GM12801 (cell line): ENCODE measurements around the gene CGB2.

Source experiments
- CTCF ChIP-seq: IDR thresholded peaks from one replicate; pipeline ENCODE4 v1.5.1; 2011; ENCODE audit warnings: control low read depth; ENCODE audit not compliant: insufficient read length; ENCODE audit errors: extremely low read depth

CGB2 gene

GRCh38 chr19:49010453-49010852 lies 21.2 kb upstream of the CGB2 start:
- TF ChIP-seq CTCF, result no peak

- no peak for TF ChIP-seq CTCF
These were observed 20.5 kb upstream of the CGB2 start for GRCh38 chr19:49011194-49011593.

GRCh38 chr19:49014123-49014869 lies 17.4 kb upstream of the CGB2 start:
- TF ChIP-seq CTCF, result no peak

GRCh38 chr19:49014870-49015255 lies 16.8 kb upstream of the CGB2 start:
- no peak for TF ChIP-seq CTCF

- TF ChIP-seq CTCF, result no peak
These were observed 15.4 kb upstream of the CGB2 start for GRCh38 chr19:49016067-49016839.

GRCh38 chr19:49017041-49017665 lies 14.5 kb upstream of the CGB2 start, which contains the start of gene LHB:
TSS of gene LHB (minus strand) at chr19:49017091. CDS start at chr19:49017081, 10 bp downstream.
- TF ChIP-seq CTCF, result no peak

- TF ChIP-seq CTCF, result no peak
These were observed 13.9 kb upstream of the CGB2 start for GRCh38 chr19:49017666-49018351.
